Loucy (cell line): ENCODE measurements around the gene ITGB5.

Experiments used
- H2AFZ ChIP-seq: fragments of 200-600 bp; sonication (generic); 2 replicates; pipeline ENCODE4 v1.6.0; 2016; ENCODE audit warnings: antibody characterized with exemption, mild to moderate bottlenecking, low read length, moderate library complexity
- H3F3A ChIP-seq: fragments of 200-600 bp; 2 replicates; pipeline ENCODE4 v1.6.0; 2016; ENCODE audit warnings: antibody characterized with exemption, low read depth, mild to moderate bottlenecking
- H3K27me3 ChIP-seq: fragments of 200-600 bp; sonication (generic); 2 replicates; pipeline ENCODE4 v1.6.1; 2014; ENCODE audit warnings: low read length, mild to moderate bottlenecking; ENCODE audit not compliant: insufficient read depth, poor library complexity, severe bottlenecking
- H3K36me3 ChIP-seq: fragments of 200-600 bp; sonication (generic); 2 replicates; pipeline ENCODE4 v1.6.1; 2016; ENCODE audit warnings: low read length; ENCODE audit not compliant: insufficient read depth
- H3K4me1 ChIP-seq: fragments of 200-600 bp; sonication (generic); 2 replicates; pipeline ENCODE4 v1.5.1; 2014; ENCODE audit warnings: low read length, mild to moderate bottlenecking; ENCODE audit not compliant: insufficient read depth, poor library complexity, severe bottlenecking
- H3K4me2 ChIP-seq: fragments of 200-600 bp; sonication (generic); 2 replicates; pipeline ENCODE4 v1.6.0; 2014; ENCODE audit warnings: antibody characterized with exemption, low read length, low read depth, mild to moderate bottlenecking; ENCODE audit not compliant: poor library complexity, severe bottlenecking
- H3K4me3 ChIP-seq: fragments of 200-600 bp; sonication (generic); 2 replicates; pipeline ENCODE4 v1.5.1; 2014; ENCODE audit warnings: low read length, mild to moderate bottlenecking, mixed read lengths; ENCODE audit not compliant: poor library complexity, severe bottlenecking
- H3K79me2 ChIP-seq: fragments of 200-600 bp; sonication (generic); 2 replicates; pipeline ENCODE4 v1.6.1; 2014; ENCODE audit warnings: low read length; ENCODE audit not compliant: insufficient read depth
- H3K9ac ChIP-seq: fragments of 200-600 bp; sonication (generic); 2 replicates; pipeline ENCODE4 v1.6.0; 2014; ENCODE audit warnings: mild to moderate bottlenecking, low read depth, low read length, moderate library complexity; ENCODE audit not compliant: poor library complexity, severe bottlenecking
- H3K9me2 ChIP-seq: fragments of 200-600 bp; sonication (generic); replicated peaks from 2 replicates; pipeline ENCODE4 v1.6.1; 2016; ENCODE audit warnings: low read depth, low read length, mixed read lengths
- H3K9me3 ChIP-seq: fragments of 200-600 bp; sonication (generic); 2 replicates; pipeline ENCODE4 v1.6.1; 2014; ENCODE audit warnings: mild to moderate bottlenecking, antibody characterized with exemption, low read length, low read depth; ENCODE audit not compliant: insufficient read depth
- H4K20me1 ChIP-seq: fragments of 200-600 bp; sonication (generic); 2 replicates; pipeline ENCODE4 v1.6.0; 2014; ENCODE audit warnings: antibody characterized with exemption, low read length, mild to moderate bottlenecking; ENCODE audit not compliant: insufficient read depth, poor library complexity, severe bottlenecking
- CTCF ChIP-seq: fragments of 200-600 bp; sonication (generic); conservative IDR thresholded peaks from 2 replicates; pipeline ENCODE4 v1.5.1; 2014; ENCODE audit warnings: mild to moderate bottlenecking, antibody characterized with exemption, low read length
- EZH2phosphoT487 ChIP-seq: fragments of 200-600 bp; IDR thresholded peaks from 2 replicates; pipeline ENCODE4 v1.6.1; 2018; ENCODE audit warnings: antibody characterized with exemption, mild to moderate bottlenecking, moderate library complexity, borderline replicate concordance

Gene ITGB5

GRCh38 chr3:124888482-124889441 is 1.6 kb upstream of the ITGB5 start:
- TF ChIP-seq CTCF (no peak), EZH2phosphoT487 (no peak)
- H3K27me3 ChIP-seq, result no peaks in the 10 kb centered on the region
- H3K4me1 ChIP-seq, result no peaks in the 10 kb centered on the region
- H3K4me3 ChIP-seq, result no peak overlapping the region
- no peaks in the 10 kb centered on the region for H4K20me1 ChIP-seq
- H3K79me2 ChIP-seq, result no peaks in the 10 kb centered on the region
- no peaks in the 10 kb centered on the region for H3K9me2 ChIP-seq
- no peak overlapping the region for H3K4me2 ChIP-seq
- no peaks in the 10 kb centered on the region for H3K9me3 ChIP-seq
- no peak overlapping the region for H3K9ac ChIP-seq
- no peaks in the 10 kb centered on the region for H3F3A ChIP-seq
- no peaks in the 10 kb centered on the region for H3K36me3 ChIP-seq
- H2AFZ ChIP-seq, result no peak overlapping the region

- TF ChIP-seq CTCF, result no peak
- TF ChIP-seq EZH2phosphoT487, result no peak
- no peaks in the 10 kb centered on the region for H3K9me3 ChIP-seq
- H3K27me3 ChIP-seq, result no peaks in the 10 kb centered on the region
- no peaks in the 10 kb centered on the region for H3K79me2 ChIP-seq
- H3K36me3 ChIP-seq, result no peaks in the 10 kb centered on the region
- H3K4me1 ChIP-seq, result no peaks in the 10 kb centered on the region
- H3K9me2 ChIP-seq, result no peaks in the 10 kb centered on the region
- H4K20me1 ChIP-seq, result no peaks in the 10 kb centered on the region
- H2AFZ ChIP-seq, result no peak overlapping the region
- no peak overlapping the region for H3K9ac ChIP-seq
- no peaks in the 10 kb centered on the region for H3F3A ChIP-seq
- no peak overlapping the region for H3K4me3 ChIP-seq
- H3K4me2 ChIP-seq, result no peak overlapping the region
Measured at GRCh38 chr3:124887932-124888298, 750 bp upstream of the ITGB5 start.

GRCh38 chr3:124886168-124887056 is 753 bp downstream of the ITGB5 start:
- H3K79me2 ChIP-seq, result no peaks in the 10 kb centered on the region
- no peaks in the 10 kb centered on the region for H3K36me3 ChIP-seq
- H4K20me1 ChIP-seq, result no peaks in the 10 kb centered on the region
- H2AFZ ChIP-seq, result no peak overlapping the region
- no peaks in the 10 kb centered on the region for H3K27me3 ChIP-seq
- TF ChIP-seq EZH2phosphoT487, result no peak
- TF ChIP-seq CTCF, result no peak
- H3K4me3 ChIP-seq, result no peak overlapping the region
- H3K9me2 ChIP-seq, result no peaks in the 10 kb centered on the region
- no peak overlapping the region for H3K9ac ChIP-seq
- H3F3A ChIP-seq, result no peaks in the 10 kb centered on the region
- no peaks in the 10 kb centered on the region for H3K9me3 ChIP-seq
- H3K4me1 ChIP-seq, result no peaks in the 10 kb centered on the region
- no peak overlapping the region for H3K4me2 ChIP-seq
